Amniotic stem cell (primary cell): ENCODE measurements around the gene SULF2.

Experiments used
- DNase-seq: peaks from one replicate; lab custom pipeline; 2025; lab: John Stamatoyannopoulos, UW

The SULF2 gene

DNA sequence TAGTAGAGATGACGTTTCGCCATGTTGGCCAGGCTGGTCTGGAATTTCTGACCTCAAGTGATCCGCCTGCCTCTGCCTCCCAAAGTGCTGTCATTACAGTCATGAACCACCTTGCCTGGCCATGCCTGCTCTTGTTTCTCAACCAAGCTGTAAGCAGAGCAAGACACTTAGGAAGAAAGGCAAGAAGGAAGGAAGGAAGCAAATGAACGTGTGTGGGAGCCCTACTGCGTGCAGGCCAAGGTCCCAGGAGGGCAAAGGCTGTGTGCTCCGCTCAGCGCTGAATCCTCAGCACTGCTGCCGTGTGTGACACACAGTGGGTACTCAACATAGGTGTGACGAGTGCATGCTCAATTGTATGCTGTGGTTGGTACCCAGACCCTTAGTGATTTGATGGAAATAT, 47.4 kb downstream of the SULF2 start:
- DNase-seq = no peak

- DNase-seq = no peak
These were observed 48.6 kb downstream of the SULF2 start for GRCh38 chr20:47736570-47737152.

DNA sequence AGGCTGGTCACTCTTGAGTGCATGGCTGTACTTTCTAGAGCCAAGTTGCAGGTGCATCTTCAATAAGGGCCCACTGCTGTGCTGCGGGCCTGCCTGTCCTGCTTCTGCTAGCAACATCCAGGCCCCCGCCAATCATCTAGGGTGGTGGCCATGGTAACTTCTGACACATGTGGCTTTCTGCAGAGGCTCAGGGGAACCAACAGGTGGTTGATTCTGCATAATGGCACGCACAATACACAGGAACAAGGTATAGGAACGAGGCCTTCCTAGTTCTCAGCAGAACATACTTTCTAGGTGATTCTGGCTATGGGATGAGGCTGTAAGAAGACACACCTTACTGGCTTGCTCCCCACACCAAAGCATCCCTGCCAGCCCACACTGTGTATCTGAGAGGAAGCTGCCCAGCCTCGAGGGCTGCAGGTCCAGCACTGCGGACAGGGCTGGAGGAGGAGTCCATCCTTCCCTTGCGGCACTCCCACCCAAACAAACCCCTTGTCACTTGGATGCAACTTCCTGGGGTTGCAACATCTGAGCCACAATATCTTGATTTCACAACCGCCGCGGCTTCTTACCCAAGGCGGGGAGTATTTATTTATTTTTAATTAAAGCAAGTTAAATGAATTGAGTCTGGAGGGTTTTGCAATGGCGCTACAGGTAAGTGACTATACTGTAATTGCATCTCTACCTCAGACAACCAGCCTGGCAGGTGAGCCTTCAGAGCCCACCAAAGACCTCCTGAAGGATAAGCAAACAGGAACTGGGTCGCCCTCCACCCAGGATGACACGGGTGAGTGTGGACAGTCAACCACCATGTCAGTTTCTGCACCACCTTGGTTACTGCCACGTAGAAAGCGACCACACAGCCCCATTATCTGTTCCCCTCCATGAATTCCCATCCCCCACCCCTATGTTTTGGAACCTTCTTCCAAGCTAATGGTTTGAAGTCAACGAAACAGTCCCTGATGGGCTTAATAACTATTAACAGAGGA, 49.6 kb downstream of the SULF2 start:
- no peak for DNase-seq

- DNase-seq = no peak
These were observed 50.4 kb downstream of the SULF2 start for GRCh38 chr20:47734870-47735269.

DNA sequence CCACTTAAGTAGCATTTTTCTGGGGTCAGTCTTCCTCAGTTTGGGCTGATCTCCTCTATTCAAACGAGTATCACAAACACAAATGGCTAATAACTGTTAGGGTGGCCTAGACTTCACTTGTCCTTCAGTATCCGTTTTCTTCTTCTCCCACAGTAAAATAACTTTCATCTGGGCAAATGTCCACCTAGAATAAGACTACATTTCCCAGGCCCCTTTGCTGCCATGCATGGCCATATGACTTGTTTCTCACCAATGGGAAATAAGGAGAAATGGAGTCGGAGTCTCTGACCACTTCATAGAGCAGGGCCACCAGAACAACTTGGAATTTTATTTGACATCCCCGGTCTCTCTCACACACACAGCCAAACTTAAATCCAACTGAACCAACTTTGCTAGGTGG, 51.4 kb downstream of the SULF2 start:
- no peak for DNase-seq

DNA sequence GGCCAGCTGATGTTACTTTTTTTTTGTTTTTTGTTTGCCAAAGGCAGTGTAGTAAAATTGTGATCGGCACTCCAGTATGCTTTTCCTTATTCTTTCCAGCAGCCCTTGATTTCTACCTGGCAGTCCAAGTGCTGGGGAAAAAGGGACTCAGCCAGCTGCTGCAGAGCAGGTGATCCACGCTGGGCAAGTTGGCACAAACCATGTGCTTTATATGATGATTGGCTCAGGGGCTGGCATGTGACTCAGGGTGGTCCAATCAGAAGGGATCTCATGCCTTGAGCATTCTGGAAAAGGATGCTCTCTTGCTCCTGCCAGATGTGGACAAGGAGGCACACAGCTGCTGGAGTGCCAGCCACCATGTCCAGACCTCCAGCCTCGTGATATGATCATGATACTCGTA, 54.5 kb downstream of the SULF2 start:
- DNase-seq = no peak

DNA sequence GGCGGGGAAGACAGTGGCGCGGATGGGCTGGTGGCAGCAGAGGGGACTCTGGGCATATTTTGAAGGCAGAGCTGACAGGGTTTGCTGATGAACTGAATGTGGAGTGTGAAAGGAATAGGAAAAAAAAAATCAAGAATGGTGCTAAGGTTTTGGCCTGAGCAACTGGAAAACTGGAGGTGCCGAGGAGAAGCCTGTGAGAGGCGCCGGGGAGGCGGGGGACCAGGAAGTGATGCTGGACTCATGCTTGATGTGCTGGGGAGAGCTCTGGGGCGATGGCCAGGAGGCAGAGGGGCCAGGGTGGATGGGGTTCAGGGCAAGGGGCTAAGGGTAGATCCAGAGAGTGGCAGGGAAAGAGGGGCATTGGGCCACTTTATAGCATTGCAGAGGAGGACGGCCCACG, 55.8 kb downstream of the SULF2 start:
- DNase-seq = no peak

DNA sequence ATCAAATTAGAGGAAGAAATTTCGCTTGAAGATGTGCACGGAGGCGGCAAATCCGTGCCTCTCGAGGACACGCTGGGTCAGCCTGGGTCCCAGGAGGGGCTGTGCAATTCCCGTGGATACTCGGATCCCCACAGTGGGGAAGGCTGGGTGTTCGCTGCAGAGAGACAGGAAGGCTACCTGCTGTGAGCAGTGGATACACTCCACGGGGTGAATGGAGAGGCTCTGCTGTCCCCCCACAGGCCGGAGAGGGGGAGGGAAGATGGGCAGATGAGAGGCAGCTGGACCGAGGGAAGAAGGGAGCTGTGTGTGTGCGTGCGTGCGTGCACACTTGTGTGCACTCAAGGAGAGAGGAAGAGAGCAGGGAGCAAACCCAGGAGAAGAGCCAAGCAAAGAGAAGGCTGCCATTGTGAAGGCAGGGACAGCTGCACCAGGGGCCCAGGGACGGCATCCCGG, 57.3 kb downstream of the SULF2 start:
- DNase-seq = no peak

DNA sequence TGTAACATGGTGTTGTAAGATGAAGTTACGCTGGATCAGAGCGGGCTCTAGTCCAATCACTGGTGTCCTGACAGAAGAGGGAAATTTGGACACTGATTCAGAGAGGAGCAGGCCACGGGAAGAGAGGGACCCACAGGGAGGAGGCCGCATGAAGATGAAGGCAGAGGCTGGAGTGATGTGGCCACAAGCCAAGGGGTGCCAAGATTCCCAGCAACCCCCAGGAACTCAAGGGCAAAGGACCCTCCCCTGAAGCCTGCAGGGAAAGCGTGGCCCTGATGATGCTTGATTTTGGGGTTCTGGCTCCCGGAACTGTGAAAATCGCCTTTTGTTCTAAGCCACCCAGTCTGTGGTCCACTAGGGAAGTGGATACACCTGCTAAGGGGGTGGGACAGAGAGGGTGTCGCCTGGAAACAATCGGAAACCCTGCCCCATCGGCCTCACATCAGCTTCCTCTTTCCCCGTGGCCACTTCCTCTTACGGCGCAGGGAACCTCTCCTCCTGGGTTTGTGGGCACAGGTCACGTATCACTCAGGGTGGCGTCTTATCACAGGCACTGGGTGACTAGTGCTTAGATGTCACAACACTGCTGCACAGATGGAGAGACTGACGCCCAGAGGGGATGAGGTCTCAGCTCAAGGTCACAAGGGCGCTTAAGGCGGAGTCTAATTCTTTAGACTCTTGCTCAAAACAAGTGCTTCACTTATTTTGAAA, 58.0 kb downstream of the SULF2 start:
- no peak for DNase-seq

- DNase-seq = no peak
These were observed 58.6 kb downstream of the SULF2 start for GRCh38 chr20:47726632-47727031.

- no peak for DNase-seq
These were observed 59.9 kb downstream of the SULF2 start for GRCh38 chr20:47725248-47725973.

DNA sequence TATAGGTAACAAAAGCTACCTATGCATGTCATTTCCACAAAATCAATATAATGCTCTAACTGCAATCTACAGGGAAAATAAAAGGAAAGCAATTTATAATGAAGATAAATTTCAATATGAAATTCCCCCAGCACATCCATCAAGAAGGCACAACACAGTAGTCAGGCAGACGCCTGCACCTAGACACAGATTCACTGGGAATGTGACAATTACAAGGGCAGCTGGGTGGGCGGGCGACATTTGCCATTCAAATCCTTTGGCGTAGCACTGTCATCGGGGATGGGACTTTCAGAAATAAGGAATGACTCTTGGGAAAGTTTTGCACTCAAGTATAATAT, 60.4 kb downstream of the SULF2 start:
- no peak for DNase-seq

- DNase-seq = no peak
These were observed 60.9 kb downstream of the SULF2 start for GRCh38 chr20:47724396-47724795.

DNA sequence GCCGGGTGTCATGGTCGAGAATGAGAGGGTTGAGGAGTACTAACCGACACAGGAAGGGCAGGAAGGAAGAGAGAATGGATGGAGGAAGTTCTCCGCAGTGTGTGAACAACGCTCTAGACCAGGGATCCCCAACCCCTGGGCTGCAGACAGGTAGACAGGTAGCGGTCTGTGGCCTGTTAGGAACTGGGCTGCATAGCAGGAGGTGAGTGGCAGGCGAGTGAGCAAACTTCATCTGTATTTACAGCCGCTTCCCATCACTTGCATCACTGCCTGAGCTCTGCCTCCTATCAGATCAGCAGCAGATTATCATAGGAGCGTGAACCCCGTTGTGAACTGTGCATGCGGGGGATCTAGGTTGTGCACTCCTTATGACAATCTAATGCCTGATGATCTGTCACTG, 62.0 kb downstream of the SULF2 start:
- DNase-seq = no peak

DNA sequence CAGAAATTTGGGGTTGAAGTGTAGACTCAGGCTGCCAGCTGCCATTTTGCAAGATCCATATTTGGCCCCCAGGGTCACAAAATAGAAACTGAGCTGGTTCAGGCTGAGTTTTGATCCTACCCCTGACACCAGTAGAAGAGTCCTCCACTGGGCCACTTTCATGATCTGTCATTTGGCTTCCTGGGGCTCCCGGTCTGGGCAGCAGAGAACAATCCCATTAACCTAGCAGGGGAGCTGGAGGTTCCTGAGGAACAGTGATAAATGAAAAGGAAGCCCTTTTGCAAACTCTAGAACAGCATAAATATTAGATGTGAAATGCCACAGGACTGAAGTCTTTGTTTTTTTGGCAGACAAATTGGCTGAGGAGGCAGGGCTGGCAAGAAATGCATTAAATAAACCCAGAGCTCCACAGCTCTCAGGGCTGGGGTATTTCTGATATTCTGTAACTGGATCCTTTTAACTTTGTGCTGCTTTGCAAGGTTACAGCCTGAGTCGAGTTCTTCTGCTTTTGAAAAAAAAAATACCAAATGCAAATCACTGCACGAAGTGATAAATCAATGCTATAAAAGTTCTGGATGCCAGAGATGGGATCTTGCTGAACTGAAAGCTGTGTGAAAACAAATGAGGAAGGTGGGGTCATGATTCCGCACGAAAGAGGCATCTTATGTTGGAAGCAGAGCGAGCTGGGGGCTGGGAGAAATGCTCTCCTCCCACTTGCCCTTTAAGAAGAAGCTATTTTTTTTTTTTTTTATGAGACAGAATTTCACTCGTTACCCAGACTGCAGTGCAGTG, 64.4 kb downstream of the SULF2 start:
- DNase-seq = no peak

GRCh38 chr20:47719625-47720024, 65.7 kb downstream of the SULF2 start:
- no peak for DNase-seq

DNA sequence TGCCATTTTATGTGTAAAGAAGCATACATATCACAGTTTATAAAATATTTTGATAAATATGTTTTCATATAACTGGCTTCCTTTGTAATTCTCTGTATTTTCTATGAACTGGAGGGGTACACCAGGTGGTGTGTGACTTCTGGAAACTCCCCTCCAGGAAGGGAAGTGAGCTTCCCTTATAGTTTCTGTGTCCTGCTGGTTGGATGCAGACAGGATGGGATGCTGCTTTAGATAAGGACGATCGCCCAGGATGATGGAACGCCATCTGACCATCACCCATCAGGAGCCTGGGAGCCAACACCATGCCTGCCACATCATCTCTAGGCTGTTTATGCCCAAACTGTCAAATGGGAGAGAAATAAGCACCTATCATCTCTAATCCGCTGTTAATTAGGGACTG, 66.1 kb downstream of the SULF2 start:
- no peak for DNase-seq

DNA sequence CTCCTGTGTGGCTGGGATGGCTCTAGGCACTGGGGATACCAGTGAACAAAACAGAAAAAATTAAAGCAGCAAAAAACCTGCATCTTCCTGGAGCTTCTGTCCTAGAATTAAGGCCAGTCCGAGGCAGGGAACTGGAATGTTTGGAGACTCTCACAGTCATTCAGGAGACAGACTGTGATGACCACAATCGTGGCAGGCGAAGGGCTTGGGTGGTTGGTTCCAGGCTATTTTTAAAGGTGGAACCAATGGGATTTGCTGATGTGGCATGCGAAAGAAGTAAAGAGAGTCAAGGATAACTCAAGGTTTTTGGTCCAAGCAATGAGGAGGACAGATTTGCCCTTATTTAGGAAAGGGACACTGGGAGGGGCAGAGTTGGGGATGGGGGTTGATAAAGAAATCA, 66.9 kb downstream of the SULF2 start:
- no peak for DNase-seq

GRCh38 chr20:47717421-47717820, 67.9 kb downstream of the SULF2 start:
- DNase-seq = no peak

- DNase-seq = no peak
These were observed 71.3 kb downstream of the SULF2 start for GRCh38 chr20:47713878-47714450.

GRCh38 chr20:47713163-47713562, 72.1 kb downstream of the SULF2 start:
- no peak for DNase-seq
